ENCODE results near the gene TSPAN31.

The TSPAN31 gene

GRCh38 chr12:57744777-57745484, at the start of gene TSPAN31:
Gene TSPAN31 (plus strand): TSS chr12:57745039. CDS start chr12:57745155, 116 bp downstream.
- Mint-ChIP-seq H3K27ac (peak within 1 kb of the TSS; percentile 98), H3K27me3 (ENCODE audit: low read depth, poor library complexity) (peaks cover 48% of the 10 kb centered on the region), H3K9me3 (no peaks in the 10 kb centered on the region), H3K4me3 (peak within 1 kb of the TSS; percentile 95), H3K4me1 (peaks cover 23% of the 10 kb centered on the region), H3K36me3 (ENCODE audit: low read depth) (peaks cover 42% of the 10 kb centered on the region)
- TF ChIP-seq CTCF (IDR thresholded peaks at IDR 0.05): no peak
- peak; percentile 94 for DNase-seq

GRCh38 chr12:57695770-57696432, 48.9 kb upstream of the TSPAN31 start:
- peaks cover 19% of the 10 kb centered on the region for H3K9me3 Mint-ChIP-seq
- H3K36me3 Mint-ChIP-seq (ENCODE audit: low read depth): peaks cover 42% of the 10 kb centered on the region
- peaks cover 17% of the 10 kb centered on the region for H3K27me3 Mint-ChIP-seq (ENCODE audit: low read depth, poor library complexity)
- H3K4me3 Mint-ChIP-seq: peak overlapping the region; percentile 69
- no peak for DNase-seq
- H3K27ac Mint-ChIP-seq: no peak overlapping the region
- no peaks in the 10 kb centered on the region for H3K4me1 Mint-ChIP-seq
- no peak for TF ChIP-seq CTCF (IDR thresholded peaks at IDR 0.05)

GRCh38 chr12:57697076-57697475, 47.8 kb upstream of the TSPAN31 start:
- Mint-ChIP-seq H3K4me3 (no peak overlapping the region), H3K36me3 (ENCODE audit: low read depth) (peaks cover 43% of the 10 kb centered on the region), H3K4me1 (no peaks in the 10 kb centered on the region), H3K27me3 (ENCODE audit: low read depth, poor library complexity) (peaks cover 8% of the 10 kb centered on the region), H3K9me3 (peaks cover 11% of the 10 kb centered on the region), H3K27ac (no peak overlapping the region)
- TF ChIP-seq CTCF (IDR thresholded peaks at IDR 0.05): no peak
- no peak for DNase-seq

GRCh38 chr12:57698414-57698813, 46.4 kb upstream of the TSPAN31 start:
- Mint-ChIP-seq H3K27ac (no peak overlapping the region), H3K27me3 (ENCODE audit: low read depth, poor library complexity) (no peaks in the 10 kb centered on the region), H3K4me3 (no peak overlapping the region), H3K4me1 (no peaks in the 10 kb centered on the region), H3K9me3 (peaks cover 8% of the 10 kb centered on the region), H3K36me3 (ENCODE audit: low read depth) (peaks cover 57% of the 10 kb centered on the region)
- TF ChIP-seq CTCF (IDR thresholded peaks at IDR 0.05): no peak
- DNase-seq: no peak

GRCh38 chr12:57700317-57700716, 44.5 kb upstream of the TSPAN31 start:
- Mint-ChIP-seq H3K4me3 (no peak overlapping the region), H3K9me3 (peaks cover 23% of the 10 kb centered on the region), H3K27ac (no peak overlapping the region), H3K4me1 (no peaks in the 10 kb centered on the region), H3K27me3 (ENCODE audit: low read depth, poor library complexity) (no peaks in the 10 kb centered on the region), H3K36me3 (ENCODE audit: low read depth) (peaks cover 75% of the 10 kb centered on the region)
- DNase-seq: no peak
- TF ChIP-seq CTCF (IDR thresholded peaks at IDR 0.05): no peak
